ENCODE measurements around the gene MKI67.

DNA sequence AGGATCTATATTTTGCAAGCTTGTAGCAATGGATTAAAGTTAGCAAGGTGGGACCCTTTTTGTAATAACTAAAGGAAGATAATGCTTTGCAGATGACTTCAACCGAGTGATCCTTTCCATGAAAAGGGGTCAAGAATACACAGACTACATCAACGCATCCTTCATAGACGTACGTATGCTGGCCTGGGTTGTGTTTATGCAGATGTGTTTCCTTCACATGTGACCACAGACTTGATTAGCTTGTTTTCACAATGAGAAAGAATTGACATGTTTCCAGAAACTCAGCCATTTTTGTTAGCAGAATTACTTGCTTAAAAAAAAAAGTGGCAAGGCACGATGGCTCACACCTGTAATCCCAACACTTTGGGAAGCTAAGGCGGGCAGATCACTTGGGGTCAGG is 54.2 kb downstream of the MKI67 start:
- TF ChIP-seq CREB1 (IDR thresholded peaks at IDR 0.05; ENCODE audit: low read depth) (no peak), CHD1 (IDR thresholded peaks at IDR 0.05; ENCODE audit: low read depth, low read length) (no peak), ATF7 (IDR thresholded peaks at IDR 0.05; ENCODE audit: low read depth) (no peak), MYC (IDR thresholded peaks at IDR 0.05; ENCODE audit: insufficient read depth, insufficient read length, insufficient replicate concordance, low read length, severe bottlenecking) (no peak), POLR2AphosphoS5 (IDR thresholded peaks at IDR 0.05; ENCODE audit: low read length) (no peak), ZSCAN29 (IDR thresholded peaks at IDR 0.05) (no peak), SREBF1 (IDR thresholded peaks at IDR 0.05; ENCODE audit: low read length) (no peak)
- TF ChIP-seq, protein P1, sequence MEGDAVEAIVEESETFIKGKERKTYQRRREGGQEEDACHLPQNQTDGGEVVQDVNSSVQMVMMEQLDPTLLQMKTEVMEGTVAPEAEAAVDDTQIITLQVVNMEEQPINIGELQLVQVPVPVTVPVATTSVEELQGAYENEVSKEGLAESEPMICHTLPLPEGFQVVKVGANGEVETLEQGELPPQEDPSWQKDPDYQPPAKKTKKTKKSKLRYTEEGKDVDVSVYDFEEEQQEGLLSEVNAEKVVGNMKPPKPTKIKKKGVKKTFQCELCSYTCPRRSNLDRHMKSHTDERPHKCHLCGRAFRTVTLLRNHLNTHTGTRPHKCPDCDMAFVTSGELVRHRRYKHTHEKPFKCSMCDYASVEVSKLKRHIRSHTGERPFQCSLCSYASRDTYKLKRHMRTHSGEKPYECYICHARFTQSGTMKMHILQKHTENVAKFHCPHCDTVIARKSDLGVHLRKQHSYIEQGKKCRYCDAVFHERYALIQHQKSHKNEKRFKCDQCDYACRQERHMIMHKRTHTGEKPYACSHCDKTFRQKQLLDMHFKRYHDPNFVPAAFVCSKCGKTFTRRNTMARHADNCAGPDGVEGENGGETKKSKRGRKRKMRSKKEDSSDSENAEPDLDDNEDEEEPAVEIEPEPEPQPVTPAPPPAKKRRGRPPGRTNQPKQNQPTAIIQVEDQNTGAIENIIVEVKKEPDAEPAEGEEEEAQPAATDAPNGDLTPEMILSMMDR (IDR thresholded peaks at IDR 0.05 in 2 of 3, conservative IDR thresholded peaks at IDR 0.05 in 1 of 3; ENCODE audit: control insufficient read depth in 2 of 3, extremely low read depth in 1 of 3, insufficient read depth in 1 of 3, low read depth in 3 of 3, low read length in 3 of 3) = no peak
- TF ChIP-seq, protein P2, sequence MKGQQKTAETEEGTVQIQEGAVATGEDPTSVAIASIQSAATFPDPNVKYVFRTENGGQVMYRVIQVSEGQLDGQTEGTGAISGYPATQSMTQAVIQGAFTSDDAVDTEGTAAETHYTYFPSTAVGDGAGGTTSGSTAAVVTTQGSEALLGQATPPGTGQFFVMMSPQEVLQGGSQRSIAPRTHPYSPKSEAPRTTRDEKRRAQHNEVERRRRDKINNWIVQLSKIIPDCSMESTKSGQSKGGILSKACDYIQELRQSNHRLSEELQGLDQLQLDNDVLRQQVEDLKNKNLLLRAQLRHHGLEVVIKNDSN (IDR thresholded peaks at IDR 0.05; ENCODE audit: borderline replicate concordance, extremely low read length, insufficient read depth, low read depth, low read length) = no peak
- TF ChIP-seq, protein P3, sequence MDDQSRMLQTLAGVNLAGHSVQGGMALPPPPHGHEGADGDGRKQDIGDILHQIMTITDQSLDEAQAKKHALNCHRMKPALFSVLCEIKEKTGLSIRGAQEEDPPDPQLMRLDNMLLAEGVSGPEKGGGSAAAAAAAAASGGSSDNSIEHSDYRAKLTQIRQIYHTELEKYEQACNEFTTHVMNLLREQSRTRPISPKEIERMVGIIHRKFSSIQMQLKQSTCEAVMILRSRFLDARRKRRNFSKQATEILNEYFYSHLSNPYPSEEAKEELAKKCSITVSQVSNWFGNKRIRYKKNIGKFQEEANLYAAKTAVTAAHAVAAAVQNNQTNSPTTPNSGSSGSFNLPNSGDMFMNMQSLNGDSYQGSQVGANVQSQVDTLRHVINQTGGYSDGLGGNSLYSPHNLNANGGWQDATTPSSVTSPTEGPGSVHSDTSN (IDR thresholded peaks at IDR 0.05; ENCODE audit: insufficient replicate concordance, low read depth, low read length) = no peak
- TF ChIP-seq, protein P4, sequence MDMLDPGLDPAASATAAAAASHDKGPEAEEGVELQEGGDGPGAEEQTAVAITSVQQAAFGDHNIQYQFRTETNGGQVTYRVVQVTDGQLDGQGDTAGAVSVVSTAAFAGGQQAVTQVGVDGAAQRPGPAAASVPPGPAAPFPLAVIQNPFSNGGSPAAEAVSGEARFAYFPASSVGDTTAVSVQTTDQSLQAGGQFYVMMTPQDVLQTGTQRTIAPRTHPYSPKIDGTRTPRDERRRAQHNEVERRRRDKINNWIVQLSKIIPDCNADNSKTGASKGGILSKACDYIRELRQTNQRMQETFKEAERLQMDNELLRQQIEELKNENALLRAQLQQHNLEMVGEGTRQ (IDR thresholded peaks at IDR 0.05; ENCODE audit: borderline replicate concordance, low read depth, low read length) = no peak
